SW480 (cell line): ENCODE results near the gene ZNF527.
"Not testable (repeated sequence)": the region's sequence is repeated elsewhere in the genome, so short reads cannot be mapped to it uniquely, and the experiment has no call there.

Experiments used
- DNase-seq: peaks from one replicate; pipeline ENCODE4 v3.0.0-alpha.2; 2016; ENCODE audit warnings: low spot score

Gene ZNF527

DNA sequence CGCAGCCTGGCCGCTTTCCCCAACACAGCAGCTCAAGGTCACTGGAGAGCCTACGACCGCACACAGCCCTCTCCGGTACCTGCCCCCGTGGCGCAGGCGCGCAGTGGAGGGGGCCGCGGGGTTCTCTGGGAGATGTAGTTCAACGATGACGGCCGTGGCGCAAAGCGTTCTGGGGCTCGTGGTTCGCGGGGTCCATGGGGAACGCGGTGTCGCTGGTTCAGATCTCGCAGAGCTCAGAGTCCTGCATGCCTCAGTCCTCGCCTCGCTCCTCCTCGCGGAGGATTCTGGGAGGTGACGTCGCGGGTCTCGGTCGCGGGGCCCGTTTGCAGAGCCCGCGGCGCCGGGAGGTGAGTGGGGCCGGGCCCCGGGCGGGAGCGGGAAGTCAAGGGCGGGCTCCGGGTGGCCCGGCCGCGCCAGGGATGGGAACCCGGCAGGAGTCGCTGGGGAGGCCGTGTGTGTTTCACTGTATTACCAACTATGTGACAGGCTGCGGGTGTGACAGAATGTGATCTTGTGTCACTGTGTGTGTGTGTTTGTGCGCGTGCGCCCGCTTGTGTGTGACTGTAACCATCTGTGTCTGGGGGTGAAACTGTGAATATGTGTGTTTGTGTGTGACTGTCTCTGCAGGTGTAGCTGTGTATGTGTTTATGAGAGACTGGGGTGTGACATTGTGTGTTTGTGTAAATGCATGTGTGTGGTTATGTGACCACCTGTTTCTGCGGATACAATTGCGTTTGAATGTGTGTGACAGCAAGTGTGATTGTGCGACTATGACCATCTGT, at the start of gene ZNF527:
ZNF527 (plus strand) TSS at position 220 of the 782 bp plus-strand sequence. CDS start 3,100 bp downstream, outside the sequence.
- peak; percentile 98 for DNase-seq

- no peak for DNase-seq
Observed at GRCh38 chr19:37329686-37330085, 41.2 kb upstream of the ZNF527 start.

DNA sequence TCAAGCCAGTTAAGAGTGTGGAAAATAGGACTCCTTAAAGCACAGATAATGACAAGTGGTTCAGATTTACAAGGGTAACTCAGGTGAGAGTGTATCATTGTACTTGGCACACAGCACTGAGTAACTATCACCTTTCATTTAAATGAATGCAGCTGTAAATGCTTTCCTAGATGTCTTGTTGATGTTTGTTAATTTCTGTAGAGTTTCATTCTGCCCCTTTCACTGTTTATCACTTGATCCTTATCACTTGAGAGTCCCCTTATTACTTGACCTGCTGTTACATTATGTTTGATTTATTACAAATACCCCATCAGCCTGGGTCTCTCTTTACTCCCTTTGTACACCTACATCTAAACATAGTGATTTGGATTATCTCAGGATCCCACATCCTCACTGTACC, 38.1 kb upstream of the ZNF527 start:
- DNase-seq, result no peak

GRCh38 chr19:37333457-37333856, 37.4 kb upstream of the ZNF527 start:
- no peak for DNase-seq

DNA sequence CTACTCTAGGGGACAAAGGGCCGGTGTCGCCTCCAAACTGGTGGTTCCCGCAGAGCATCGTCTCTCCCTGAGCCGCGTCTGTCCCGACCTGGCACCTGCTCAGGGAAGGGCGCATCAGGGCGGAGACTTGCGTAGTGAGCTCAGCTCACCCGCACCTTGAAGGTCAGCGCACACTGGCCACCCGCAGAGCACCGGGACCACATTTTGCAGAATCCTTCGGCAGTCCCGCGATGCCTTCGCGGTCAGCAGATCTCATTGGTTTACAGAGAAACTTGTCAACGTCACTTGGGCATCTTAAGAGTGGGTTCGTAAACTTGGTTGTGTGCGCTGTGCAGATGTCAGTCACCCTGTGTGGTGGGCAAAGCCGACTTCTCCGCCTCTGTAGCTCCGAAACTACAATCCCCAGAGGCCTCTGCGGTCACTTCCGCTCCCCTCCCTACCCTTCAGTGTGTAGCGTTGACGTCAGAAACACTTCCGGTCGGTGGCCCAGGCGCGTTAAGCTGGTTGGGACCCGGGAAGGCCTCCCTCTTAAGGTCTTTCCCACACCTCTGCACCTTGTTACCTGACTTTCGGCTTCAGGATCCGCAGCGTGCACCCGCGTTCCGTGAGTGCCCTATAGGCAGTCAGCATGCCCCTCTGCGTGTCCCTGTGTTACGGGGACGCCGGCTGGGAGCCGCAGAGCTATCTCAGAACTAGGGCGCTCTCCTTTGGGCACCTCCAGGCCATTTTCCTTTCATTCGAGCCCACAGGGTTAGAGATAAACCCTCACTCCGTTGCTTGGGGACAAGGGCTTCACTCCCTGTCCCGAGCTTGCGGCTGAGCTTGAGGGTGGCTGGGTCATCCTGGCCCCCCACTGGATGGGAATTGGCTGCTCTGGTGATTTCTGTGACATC, 36.5 kb upstream of the ZNF527 start:
- DNase-seq, result no peak

DNA sequence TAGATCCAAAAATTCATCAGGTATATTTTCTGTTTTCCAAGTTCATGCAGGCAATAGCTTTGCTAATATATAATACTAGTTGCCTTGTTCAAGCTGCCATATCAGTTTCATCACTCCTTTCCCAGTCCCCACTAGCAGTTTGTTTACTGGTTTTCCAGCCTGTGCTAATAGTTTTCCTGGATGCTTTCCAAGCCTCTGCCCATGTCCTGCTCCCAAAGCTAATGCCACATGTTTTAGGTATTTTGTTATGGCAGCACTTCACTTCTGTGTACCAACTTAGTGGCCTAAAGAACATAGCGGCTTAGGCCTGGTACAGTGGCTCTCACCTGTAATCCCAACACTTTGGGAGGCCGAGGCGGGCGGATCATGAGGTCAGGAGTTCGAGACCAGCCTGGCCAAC, 28.1 kb upstream of the ZNF527 start:
- no peak for DNase-seq

GRCh38 chr19:37346091-37346490, 24.8 kb upstream of the ZNF527 start:
- DNase-seq, result no peak

GRCh38 chr19:37348060-37348459, 22.8 kb upstream of the ZNF527 start:
- DNase-seq, result no peak

- DNase-seq, result no peak
Observed at GRCh38 chr19:37353968-37354367, 16.9 kb upstream of the ZNF527 start.

DNA sequence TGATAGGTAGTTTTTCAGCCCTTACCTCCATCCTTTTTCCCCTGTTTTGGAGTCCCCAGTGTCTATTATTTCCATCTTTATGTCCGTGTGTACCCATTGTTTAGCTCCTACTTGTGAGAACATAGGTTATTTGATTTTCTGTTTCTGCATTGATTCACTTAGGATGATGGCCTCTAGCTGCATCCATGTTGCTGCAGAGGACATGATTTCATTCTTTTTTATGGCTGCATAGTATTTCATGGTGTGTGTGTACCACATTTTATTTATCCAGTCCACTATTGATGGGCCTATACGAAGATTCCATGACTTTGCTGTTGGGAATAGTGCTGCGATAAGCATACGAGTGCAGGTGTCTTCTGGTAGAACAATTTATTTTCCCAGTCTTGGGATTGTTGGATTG, 15.0 kb upstream of the ZNF527 start:
- no peak for DNase-seq

- DNase-seq, result no peak
Observed at GRCh38 chr19:37361994-37362393, 8.9 kb upstream of the ZNF527 start.

- no peak for DNase-seq
Observed at GRCh38 chr19:37362733-37363132, 8.2 kb upstream of the ZNF527 start.

- DNase-seq, result not testable (repeated sequence)
Observed at GRCh38 chr19:37370386-37370879, 466 bp upstream of the ZNF527 start.

DNA sequence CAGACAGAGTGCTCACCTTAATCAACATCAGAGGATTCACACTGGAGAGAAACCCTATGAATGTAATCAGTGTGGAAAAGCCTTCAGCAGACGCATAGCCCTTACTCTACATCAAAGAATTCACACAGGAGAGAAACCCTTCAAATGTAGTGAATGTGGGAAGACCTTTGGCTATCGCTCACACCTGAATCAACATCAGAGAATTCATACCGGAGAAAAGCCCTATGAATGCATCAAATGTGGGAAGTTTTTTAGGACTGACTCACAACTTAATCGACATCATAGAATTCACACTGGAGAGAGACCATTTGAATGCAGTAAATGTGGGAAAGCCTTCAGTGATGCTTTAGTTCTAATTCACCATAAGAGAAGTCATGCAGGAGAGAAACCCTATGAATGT, 18.3 kb downstream of the ZNF527 start:
- no peak for DNase-seq

DNA sequence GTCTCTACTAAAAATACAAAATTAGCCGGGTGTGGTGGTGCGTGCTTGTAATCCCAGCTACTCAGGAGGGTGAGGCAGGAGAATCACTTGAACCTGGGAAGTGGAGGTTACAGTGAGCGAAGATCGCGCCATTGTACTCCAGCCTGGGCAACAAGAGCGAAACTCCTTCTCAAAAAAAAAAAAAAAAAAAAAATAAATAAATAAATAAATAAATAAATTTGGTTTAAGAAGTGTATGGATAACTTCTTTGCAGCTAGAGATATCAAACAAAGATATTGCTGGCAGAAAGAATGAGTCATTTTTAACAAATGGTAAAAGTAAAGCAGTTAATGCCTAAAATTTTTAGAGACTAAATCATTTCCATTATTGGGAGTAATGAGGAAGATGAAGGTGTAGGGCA, 20.5 kb downstream of the ZNF527 start:
- not testable (repeated sequence) for DNase-seq

DNA sequence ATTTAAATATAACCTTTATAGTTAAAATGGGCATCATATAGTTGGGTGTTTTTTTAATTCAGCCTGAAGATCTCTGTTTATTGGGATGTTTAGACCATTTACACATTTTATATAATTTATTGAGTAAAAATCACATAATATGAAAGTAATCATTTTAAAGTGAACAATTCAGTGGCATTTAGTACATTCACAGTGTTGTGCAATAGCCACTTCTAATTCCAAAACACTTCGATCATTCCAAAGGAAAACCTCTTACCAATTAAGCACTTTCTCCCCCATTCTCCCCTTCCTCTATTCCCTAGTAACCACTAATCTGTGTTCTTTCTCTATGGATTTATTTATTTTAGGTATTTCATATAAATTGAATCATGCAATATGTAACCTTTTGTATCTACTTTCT, 30.2 kb downstream of the ZNF527 start:
- DNase-seq, result no peak

- no peak for DNase-seq
Observed at GRCh38 chr19:37403403-37403802, 32.5 kb downstream of the ZNF527 start.

- DNase-seq, result not testable (repeated sequence)
Observed at GRCh38 chr19:37406140-37406846, 35.4 kb downstream of the ZNF527 start.

- no peak for DNase-seq
Observed at GRCh38 chr19:37412700-37413099, 41.8 kb downstream of the ZNF527 start.

- no peak for DNase-seq
Observed at GRCh38 chr19:37413313-37414084, 42.6 kb downstream of the ZNF527 start.
